Parathyroid adenoma (tissue), 2 donors: ENCODE measurements around the gene CHST11.

ENCODE experiments used
- H2AFZ ChIP-seq: fragments of 300-600 bp; sonication (generic); one replicate; pipeline ENCODE4 v1.7.0; 2017; ENCODE audit warnings: antibody characterized with exemption, mild to moderate bottlenecking
- H3K27ac ChIP-seq: fragments of 300-600 bp; sonication (generic); one replicate; pipeline ENCODE4 v1.7.0; 2017
- H3K27me3 ChIP-seq: fragments of 300-600 bp; sonication (generic); one replicate; pipeline ENCODE4 v1.7.0; 2017; ENCODE audit warnings: low read length; ENCODE audit not compliant: control insufficient read depth, insufficient read depth
- H3K36me3 ChIP-seq: fragments of 300-600 bp; sonication (generic); one replicate; pipeline ENCODE4 v1.7.0; 2017; ENCODE audit warnings: low read length; ENCODE audit not compliant: control insufficient read depth, insufficient read depth
- H3K4me1 ChIP-seq: fragments of 300-600 bp; sonication (generic); one replicate; pipeline ENCODE4 v1.7.0; 2017; ENCODE audit warnings: control low read depth
- H3K4me2 ChIP-seq: fragments of 300-600 bp; sonication (generic); one replicate; pipeline ENCODE4 v1.7.0; 2017; ENCODE audit warnings: low read length
- H3K4me3 ChIP-seq: fragments of 300-600 bp; sonication (generic); one replicate; pipeline ENCODE4 v1.7.0; 2017; ENCODE audit warnings: low read depth, low read length
- H3K79me2 ChIP-seq: fragments of 300-600 bp; sonication (generic); one replicate; pipeline ENCODE4 v1.7.0; 2017; ENCODE audit warnings: control low read depth
- H3K9ac ChIP-seq: fragments of 300-600 bp; sonication (generic); one replicate; pipeline ENCODE4 v1.7.0; 2017; ENCODE audit warnings: mild to moderate bottlenecking
- H3K9me3 ChIP-seq: fragments of 300-600 bp; sonication (generic); one replicate; pipeline ENCODE4 v1.7.0; 2017; ENCODE audit warnings: low read length; ENCODE audit not compliant: control insufficient read depth
- TF ChIP-seq, protein P1 (sequence below): fragments of 300-600 bp; sonication (generic); IDR thresholded peaks from one replicate; pipeline ENCODE4 v1.7.0; 2017; ENCODE audit warnings: antibody characterized with exemption, mild to moderate bottlenecking
- donor health status: primary hyperparathyroidism.

Gene CHST11

DNA sequence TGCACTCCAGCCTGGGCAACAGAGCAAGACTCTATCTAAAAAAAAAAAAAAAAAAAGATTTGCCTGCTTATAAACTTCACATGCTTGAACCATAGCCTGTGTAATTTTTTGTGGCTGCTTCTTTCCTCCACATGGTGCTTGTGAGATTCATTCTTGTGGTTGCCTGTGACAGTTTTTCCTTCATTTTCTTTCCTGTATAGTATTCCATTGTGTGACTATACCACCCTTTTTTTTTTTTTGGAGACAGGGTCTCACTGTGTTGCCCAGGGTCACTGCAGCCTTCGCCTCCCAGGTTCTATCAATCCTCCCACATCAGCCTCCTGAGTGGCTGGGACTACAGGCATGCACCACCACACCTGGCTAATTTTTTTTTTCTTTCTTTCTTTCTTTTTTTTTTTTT is 22.6 kb upstream of the CHST11 start:
- TF ChIP-seq, protein P1, sequence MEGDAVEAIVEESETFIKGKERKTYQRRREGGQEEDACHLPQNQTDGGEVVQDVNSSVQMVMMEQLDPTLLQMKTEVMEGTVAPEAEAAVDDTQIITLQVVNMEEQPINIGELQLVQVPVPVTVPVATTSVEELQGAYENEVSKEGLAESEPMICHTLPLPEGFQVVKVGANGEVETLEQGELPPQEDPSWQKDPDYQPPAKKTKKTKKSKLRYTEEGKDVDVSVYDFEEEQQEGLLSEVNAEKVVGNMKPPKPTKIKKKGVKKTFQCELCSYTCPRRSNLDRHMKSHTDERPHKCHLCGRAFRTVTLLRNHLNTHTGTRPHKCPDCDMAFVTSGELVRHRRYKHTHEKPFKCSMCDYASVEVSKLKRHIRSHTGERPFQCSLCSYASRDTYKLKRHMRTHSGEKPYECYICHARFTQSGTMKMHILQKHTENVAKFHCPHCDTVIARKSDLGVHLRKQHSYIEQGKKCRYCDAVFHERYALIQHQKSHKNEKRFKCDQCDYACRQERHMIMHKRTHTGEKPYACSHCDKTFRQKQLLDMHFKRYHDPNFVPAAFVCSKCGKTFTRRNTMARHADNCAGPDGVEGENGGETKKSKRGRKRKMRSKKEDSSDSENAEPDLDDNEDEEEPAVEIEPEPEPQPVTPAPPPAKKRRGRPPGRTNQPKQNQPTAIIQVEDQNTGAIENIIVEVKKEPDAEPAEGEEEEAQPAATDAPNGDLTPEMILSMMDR: no peak
- H3K27me3 ChIP-seq: no peaks in the 10 kb centered on the region

DNA sequence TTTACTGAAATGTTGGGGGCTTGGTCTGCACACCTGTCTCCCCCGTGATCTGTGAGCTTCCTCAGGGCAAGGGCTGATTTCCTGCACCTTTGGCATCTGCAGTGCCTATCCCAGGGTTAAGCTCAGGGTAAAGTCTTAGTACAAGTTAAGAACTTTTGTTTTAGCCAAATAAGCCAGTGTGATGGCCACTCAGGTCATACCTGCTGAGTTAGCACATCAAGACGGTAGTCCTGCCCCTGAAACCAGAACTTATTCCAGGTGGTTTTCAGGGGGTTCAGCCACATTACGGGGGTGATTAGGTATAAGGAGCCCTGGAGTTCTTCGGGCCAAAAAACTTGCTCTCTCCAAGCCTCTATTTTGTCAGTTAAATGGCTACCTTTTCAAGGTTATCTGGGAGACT is 21.6 kb upstream of the CHST11 start:
- H3K79me2 ChIP-seq: no peaks in the 10 kb centered on the region
- no peak overlapping the region for H3K9ac ChIP-seq
- no peaks in the 10 kb centered on the region for H3K9me3 ChIP-seq
- no peak overlapping the region for H3K4me2 ChIP-seq
- TF ChIP-seq, protein P1: no peak
- H2AFZ ChIP-seq: no peak overlapping the region
- no peaks in the 10 kb centered on the region for H3K4me1 ChIP-seq
- no peak overlapping the region for H3K27ac ChIP-seq
- H3K4me3 ChIP-seq: no peak overlapping the region
- H3K36me3 ChIP-seq: no peaks in the 10 kb centered on the region
- no peaks in the 10 kb centered on the region for H3K27me3 ChIP-seq

More for the DNA sequence above, 22.6 kb upstream of the CHST11 start:
- Histone ChIP-seq H3K36me3 (no peaks in the 10 kb centered on the region), H2AFZ (no peak overlapping the region), H3K9ac (no peak overlapping the region), H3K4me1 (no peaks in the 10 kb centered on the region), H3K9me3 (no peaks in the 10 kb centered on the region), H3K4me3 (no peak overlapping the region), H3K79me2 (no peaks in the 10 kb centered on the region), H3K4me2 (no peak overlapping the region), H3K27ac (no peak overlapping the region)

DNA sequence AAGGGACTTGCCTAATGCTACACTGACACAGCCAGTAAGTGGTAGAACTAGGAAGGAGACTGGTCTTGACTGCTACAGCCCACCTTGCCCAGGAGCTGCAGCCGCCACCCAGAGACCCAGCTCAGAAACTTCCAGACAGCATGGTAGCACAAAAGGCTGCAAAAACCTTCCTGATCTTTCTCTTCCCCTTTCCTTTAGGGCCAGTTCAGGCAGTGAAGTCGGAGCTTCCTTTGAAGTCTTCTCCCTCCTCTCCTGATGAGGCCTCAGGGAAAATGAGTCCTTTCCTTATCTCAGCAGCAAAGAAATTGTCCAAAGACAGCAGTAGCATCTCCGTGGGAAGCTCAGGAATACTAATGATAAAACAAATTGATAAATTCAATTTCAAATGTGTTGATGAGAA is 21.0 kb upstream of the CHST11 start:
- Histone ChIP-seq H3K36me3 (no peaks in the 10 kb centered on the region), H3K4me3 (no peak overlapping the region), H3K79me2 (no peaks in the 10 kb centered on the region), H3K27me3 (no peaks in the 10 kb centered on the region), H3K27ac (no peak overlapping the region), H3K9ac (no peak overlapping the region), H2AFZ (no peak overlapping the region), H3K4me1 (no peaks in the 10 kb centered on the region), H3K4me2 (no peak overlapping the region), H3K9me3 (no peaks in the 10 kb centered on the region)
- TF ChIP-seq, protein P1: no peak

DNA sequence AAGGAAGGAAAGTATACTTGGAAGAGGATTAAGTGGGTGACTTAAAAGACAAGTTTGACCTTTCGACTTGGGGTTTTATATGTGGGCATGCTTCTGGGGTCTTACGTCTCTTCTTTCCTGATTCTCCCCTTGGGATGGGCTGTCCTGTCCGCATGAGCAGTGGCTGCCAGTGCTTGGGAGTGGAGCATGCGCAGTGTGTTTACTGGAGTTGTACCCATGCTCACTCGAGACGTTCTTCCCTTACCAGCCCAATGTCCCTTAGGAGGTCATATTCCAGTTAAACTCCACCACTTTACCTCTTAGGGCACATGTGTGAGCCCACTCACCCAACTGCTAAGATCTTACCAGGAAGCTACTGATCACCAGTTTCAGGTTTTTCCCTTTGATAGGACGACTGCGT is 20.0 kb upstream of the CHST11 start:
- Histone ChIP-seq H3K79me2 (no peaks in the 10 kb centered on the region), H2AFZ (no peak overlapping the region), H3K9ac (no peak overlapping the region), H3K27ac (no peak overlapping the region), H3K4me2 (no peak overlapping the region), H3K27me3 (no peaks in the 10 kb centered on the region), H3K4me3 (no peak overlapping the region), H3K9me3 (no peaks in the 10 kb centered on the region), H3K36me3 (no peaks in the 10 kb centered on the region), H3K4me1 (no peaks in the 10 kb centered on the region)
- TF ChIP-seq, protein P1: no peak

DNA sequence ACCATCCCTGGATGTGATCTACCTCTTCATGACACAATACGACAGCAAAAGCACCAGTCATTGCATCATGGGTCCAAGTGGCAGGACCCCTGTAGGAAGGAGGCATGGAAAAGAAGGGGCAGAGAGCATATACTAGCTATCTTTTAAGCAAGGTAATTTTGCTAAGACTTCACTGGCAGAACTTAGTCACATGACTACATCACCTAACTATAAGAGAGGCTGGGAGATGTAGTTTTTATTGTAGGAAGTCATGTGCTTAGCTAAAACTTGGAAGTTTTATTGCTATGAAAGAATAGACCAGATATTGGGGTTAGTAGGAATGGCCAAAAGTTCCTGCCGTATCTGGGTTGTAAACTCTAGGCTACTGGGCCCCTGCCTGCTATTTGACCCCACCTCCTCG is 18.6 kb upstream of the CHST11 start:
- Histone ChIP-seq H3K4me3 (no peak overlapping the region), H3K9ac (no peak overlapping the region)
- TF ChIP-seq, protein P1: no peak

More for the DNA sequence above, 18.6 kb upstream of the CHST11 start:
- Histone ChIP-seq H3K79me2 (no peaks in the 10 kb centered on the region), H3K27ac (no peak overlapping the region), H3K9me3 (no peaks in the 10 kb centered on the region), H3K4me1 (no peaks in the 10 kb centered on the region), H3K4me2 (no peak overlapping the region), H3K36me3 (no peaks in the 10 kb centered on the region), H2AFZ (no peak overlapping the region), H3K27me3 (no peaks in the 10 kb centered on the region)
